ENCODE results near the gene HLA-DRB1.
"Not testable (repeated sequence)": the region's sequence is repeated elsewhere in the genome, so short reads cannot be mapped to it uniquely, and the experiment has no call there.

The HLA-DRB1 gene

GRCh38 chr6:32609731-32610640 lies 20.3 kb upstream of the HLA-DRB1 start:
- in situ Hi-C loops (cut with MboI; ENCODE audit: low sequenced_read_pairs) = no loop called here

DNA sequence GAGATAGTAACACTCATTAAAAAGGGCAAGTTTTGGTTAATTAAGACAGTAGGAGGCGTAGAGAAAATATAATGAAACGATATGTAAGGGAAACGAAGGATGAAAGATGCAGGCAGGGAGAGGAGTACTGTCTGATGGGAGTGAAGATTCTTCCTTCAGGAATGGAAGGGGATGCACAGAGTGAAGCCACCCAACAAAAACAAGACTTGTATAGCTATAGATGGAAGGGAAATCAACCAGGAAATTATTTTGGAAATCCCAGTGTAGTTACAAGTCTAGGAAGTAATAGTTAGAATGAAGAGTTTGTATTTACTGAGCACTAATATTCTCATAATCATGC lies 19.7 kb upstream of the HLA-DRB1 start:
- in situ Hi-C loops (cut with MboI; ENCODE audit: low sequenced_read_pairs) = no loop called here

- in situ Hi-C loops (cut with MboI; ENCODE audit: low sequenced_read_pairs) = no loop called here
These were observed 18.7 kb upstream of the HLA-DRB1 start for GRCh38 chr6:32608362-32608761.

DNA sequence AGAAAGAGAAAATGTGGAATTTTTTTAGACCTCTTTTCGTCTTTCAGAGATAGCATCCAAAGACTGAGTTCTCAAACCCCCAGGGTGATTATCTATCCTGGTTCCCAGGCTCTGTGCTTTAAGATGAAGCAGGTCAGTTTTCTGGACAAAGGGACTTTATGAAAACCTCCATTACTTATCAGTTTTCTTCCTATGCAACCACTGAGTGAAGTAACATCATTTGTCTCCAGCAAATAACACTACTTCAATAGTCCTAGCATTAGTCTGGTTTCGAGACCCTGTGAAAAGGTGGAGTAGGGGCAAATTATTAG lies 18.3 kb upstream of the HLA-DRB1 start:
- in situ Hi-C loops (cut with MboI; ENCODE audit: low sequenced_read_pairs) = no loop called here

DNA sequence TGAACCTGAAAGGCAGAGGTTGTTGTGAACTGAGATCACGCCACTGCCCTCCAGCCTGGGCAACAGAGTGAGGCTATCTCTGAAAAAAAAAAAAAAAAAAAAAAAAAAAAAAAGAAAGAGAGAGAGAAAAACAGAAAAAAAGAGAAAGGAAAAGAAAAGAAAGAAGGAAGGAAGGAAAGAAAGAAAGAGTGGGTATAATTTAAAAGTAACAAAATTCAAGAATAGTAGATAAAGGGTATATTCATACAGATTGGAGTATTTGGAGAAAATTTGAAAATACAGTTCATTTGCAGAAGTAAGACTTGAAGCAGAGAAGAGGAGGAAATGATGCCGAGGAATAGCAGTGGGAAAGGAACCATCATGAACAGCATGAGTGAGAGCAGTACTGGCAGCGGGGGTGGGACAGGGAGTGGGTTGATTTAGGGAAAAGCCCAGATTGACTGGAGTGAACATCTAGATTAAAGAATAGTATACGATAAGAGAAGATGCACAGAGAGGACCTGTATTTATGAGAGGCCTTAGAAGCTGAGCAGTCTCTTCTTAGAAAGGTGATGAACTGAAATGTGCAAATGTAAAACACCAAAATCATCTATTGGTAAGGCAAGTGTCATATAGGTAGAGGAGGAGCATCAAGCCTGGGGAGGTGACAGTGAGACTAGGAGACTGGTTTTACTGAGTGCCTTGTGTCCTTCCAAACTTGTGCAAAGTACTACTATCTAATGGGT lies 17.8 kb upstream of the HLA-DRB1 start:
- in situ Hi-C loops (cut with MboI; ENCODE audit: low sequenced_read_pairs) = no loop called here

DNA sequence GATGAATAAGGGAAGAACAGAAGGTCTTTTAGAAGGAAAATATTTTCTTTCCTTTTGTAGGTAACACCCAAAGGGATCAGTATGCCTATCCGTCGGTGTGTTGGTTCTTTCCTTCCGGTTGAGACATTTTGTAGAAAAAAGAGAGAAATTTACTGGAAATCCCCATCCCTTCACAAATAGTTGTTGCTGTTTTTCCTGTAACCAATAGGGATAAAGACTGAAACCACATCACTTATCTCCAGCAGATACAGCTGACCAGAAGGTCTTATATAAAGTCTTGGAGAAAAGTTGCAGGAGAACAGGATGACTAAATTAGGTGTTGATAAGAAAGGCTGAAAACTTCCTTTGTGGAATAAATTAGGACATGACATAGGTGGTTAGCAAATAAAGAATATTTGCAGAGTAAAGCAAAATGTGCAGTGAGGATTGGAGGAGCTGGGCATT lies 14.8 kb upstream of the HLA-DRB1 start:
- in situ Hi-C loops (cut with MboI; ENCODE audit: low sequenced_read_pairs) = no loop called here

DNA sequence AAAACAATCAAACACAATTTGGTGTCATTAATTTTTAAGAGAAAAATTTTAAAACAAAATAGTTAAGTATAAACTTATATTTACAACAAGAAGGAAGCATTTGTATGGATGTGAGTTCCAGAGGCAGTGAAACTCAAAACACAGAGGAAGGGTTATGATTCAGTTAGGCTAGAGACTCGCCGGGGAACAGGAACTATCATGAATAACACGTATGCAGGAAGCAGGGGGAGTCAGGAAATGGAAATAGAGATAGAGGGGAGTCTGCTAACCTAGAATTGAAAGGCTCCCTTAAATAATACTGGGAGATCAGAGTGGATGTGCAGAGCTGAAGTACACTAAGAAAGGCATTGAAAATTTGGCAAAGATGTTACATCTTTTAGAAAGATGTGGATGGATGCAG lies 14.2 kb upstream of the HLA-DRB1 start:
- in situ Hi-C loops (cut with MboI; ENCODE audit: low sequenced_read_pairs) = no loop called here

DNA sequence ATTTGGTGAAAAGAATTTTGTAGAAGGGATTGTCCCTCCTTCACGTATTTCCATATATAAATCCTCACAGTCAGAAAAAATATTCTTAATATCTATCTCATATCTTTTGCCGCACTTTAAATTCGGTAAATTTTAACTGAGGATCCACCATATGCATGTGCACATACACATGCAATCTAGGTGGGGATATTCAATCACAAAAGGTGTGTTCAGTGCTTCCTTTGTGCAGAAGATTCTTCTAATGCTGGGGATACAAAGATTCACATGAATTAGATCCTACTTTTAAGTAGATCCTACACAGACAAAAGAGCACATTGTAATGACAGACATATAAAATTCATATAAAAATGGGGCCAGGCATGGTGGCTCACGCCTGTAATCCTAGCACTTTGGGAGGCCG lies 13.6 kb upstream of the HLA-DRB1 start:
- in situ Hi-C loops (cut with MboI; ENCODE audit: low sequenced_read_pairs) = no loop called here

DNA sequence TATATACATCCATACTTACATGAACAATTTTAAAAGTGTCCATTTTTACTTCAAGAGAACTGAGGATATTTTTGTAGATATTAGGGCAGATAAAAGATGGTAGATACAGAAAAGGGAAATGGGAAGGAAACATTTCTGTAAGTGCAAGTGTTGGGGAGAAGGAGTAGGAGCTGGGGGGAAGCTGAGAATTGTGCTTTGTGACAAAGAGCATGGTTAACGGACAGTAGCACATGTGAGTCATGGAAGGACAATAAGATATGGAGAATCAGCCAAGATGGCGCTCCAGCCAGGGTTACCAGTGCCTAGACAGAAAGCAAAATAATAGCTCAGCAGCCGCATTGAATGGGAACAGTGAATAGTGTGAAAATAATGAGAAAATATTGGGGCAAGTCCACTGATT lies 12.7 kb upstream of the HLA-DRB1 start:
- in situ Hi-C loops (cut with MboI; ENCODE audit: low sequenced_read_pairs) = no loop called here

DNA sequence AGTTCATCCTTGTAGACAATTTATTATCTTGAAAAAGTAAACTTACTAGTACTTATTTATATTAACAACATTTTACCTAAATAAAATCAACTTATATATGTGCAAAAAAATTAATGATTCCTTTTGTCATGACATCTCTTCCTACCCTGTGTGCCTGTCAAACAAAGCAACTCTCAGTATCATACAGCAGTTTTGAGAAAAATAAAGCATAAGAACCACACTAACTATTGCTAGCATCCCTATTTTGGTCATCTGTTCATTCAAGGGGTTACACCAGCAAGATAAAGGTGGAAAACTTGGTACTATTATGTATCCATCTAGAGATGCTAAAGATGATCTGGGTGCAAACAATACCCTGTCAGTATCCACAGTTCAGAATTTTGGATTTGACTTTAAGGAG lies 7.4 kb upstream of the HLA-DRB1 start:
- in situ Hi-C loops (cut with MboI; ENCODE audit: low sequenced_read_pairs) = no loop called here

DNA sequence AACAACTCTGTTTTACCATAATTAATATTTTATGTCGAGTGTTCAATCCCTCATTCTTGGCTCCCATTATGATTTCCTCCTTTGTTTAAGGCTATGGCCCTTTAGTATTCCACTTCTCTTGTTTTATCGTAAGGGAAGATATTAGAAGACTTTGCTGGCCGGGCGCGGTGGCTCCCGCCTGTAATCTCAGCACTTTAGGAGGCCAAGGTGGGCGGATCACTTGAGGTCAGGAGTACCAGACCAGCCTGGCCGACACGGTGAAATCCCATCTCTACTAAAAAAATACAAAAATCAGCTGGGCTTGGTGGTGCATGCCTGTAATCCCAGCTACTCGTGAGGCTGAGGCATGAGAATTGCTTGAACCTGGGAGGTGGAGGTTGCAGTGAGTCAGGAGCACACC lies 1.1 kb upstream of the HLA-DRB1 start:
- in situ Hi-C loops (cut with MboI; ENCODE audit: low sequenced_read_pairs) = not testable (repeated sequence)

- in situ Hi-C loops (cut with MboI; ENCODE audit: low sequenced_read_pairs) = no loop called here
These were observed 1.5 kb downstream of the HLA-DRB1 start for GRCh38 chr6:32588156-32588555.

DNA sequence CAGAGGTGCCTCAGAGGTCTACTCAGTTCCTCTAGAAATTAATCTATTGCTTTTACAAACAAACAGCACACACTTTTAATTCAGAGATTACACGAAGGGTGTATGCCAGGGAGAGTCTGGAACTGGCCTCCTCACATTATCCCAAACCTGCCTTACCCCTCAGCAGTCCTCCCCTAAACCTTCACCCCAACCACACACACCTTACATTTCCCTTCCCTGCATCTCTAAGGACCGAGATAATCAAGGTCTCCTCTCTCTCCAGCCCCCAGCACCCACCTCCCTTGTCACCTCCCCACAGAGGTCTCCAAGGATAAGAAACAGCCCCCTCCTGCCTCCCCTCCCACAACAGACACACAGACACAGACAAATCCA lies 6.1 kb downstream of the HLA-DRB1 start:
- in situ Hi-C loops (cut with MboI; ENCODE audit: low sequenced_read_pairs) = no loop called here

GRCh38 chr6:32581315-32582095 lies 8.1 kb downstream of the HLA-DRB1 start:
- in situ Hi-C loops (cut with MboI; ENCODE audit: low sequenced_read_pairs) = no loop called here

- in situ Hi-C loops (cut with MboI; ENCODE audit: low sequenced_read_pairs) = no loop called here
These were observed 9.1 kb downstream of the HLA-DRB1 start for GRCh38 chr6:32580593-32580992.

DNA sequence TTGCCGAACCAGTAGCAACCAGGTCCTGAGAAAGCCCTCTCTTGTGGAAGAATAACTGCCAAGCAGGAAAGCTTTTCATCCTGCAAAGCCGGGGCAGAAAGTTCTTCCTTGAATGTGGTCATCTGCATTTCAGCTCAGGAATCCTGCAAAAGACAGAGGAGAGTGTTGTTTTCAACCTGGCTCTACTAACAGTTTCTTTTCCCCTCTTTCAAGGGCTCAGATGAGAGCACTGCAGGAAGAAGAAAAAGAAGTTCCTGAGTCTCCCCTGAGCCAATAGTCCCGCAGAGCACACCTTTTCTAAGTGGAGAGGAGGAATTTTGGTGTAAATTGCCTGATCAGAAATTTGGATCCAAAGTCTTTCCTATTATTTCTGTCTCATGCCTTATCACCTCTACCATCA lies 10.7 kb downstream of the HLA-DRB1 start:
- in situ Hi-C loops (cut with MboI; ENCODE audit: low sequenced_read_pairs) = loop anchor here (10.0 kb wide), 1 partner anchor 64 kb away; no protein-coding TSS in a partner anchor

GRCh38 chr6:32577493-32577892 lies 12.2 kb downstream of the HLA-DRB1 start:
- in situ Hi-C loops (cut with MboI; ENCODE audit: low sequenced_read_pairs) = loop anchor here (10.0 kb wide), 1 partner anchor 63 kb away; no protein-coding TSS in a partner anchor

- in situ Hi-C loops (cut with MboI; ENCODE audit: low sequenced_read_pairs) = loop anchor here (10.0 kb wide), 1 partner anchor 61 kb away; no protein-coding TSS in a partner anchor
These were observed 13.4 kb downstream of the HLA-DRB1 start for GRCh38 chr6:32576250-32576649.

GRCh38 chr6:32570363-32570905 lies 19.2 kb downstream of the HLA-DRB1 start:
- in situ Hi-C loops (cut with MboI; ENCODE audit: low sequenced_read_pairs) = loop anchor here (10.0 kb wide), 1 partner anchor 56 kb away; no protein-coding TSS in a partner anchor

DNA sequence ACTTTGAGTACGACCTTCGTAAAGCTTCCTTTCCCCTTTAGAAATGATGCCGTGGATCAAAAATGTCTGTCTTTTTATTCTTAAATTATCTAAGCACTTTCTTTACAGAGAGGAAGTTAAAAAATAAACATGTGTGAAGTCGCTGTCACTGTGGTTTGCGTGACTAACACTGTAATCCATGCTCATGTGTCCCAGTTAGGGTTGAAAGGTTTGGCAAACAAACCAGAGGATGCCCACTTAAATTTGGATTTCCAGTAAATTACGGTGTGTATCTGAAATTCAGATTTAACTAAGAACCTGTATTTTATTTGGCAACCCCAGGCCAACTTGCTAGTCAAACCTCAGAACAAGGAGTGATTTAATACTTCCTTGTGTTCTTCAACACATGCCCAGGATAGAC lies 21.1 kb downstream of the HLA-DRB1 start:
- in situ Hi-C loops (cut with MboI; ENCODE audit: low sequenced_read_pairs) = no loop called here

DNA sequence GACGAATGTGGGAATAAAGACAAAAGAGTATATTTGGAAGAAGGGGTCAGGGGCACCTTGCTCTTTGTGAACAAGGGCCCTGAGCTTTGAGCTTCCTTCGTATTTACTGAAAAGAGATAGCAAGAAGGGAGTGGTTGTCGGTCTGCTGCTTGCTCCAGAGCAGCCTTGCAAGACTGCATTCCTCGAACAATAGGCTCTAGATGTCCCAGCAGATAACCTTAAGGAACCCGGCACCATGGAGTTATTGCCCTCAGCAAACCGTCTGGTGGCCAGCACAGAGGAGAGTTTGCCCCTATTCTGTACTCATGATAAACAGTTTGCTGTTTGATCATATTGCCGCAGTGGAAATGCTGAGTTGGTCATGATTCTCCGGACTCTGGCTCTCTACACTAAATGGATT lies 22.7 kb downstream of the HLA-DRB1 start:
- in situ Hi-C loops (cut with MboI; ENCODE audit: low sequenced_read_pairs) = no loop called here

All from HL-60/S4 treated with phorbol 12-myristate 13-acetate at 8.2 ng/mL for 4 days and 3 days (cell line).